ENCODE data around the gene DOK7. TPM values are rescaled to one million over a fixed set of nuclear protein-coding genes. Genes with fewer than 3 reads are reported as not detected.

DOK7 gene, protein sequence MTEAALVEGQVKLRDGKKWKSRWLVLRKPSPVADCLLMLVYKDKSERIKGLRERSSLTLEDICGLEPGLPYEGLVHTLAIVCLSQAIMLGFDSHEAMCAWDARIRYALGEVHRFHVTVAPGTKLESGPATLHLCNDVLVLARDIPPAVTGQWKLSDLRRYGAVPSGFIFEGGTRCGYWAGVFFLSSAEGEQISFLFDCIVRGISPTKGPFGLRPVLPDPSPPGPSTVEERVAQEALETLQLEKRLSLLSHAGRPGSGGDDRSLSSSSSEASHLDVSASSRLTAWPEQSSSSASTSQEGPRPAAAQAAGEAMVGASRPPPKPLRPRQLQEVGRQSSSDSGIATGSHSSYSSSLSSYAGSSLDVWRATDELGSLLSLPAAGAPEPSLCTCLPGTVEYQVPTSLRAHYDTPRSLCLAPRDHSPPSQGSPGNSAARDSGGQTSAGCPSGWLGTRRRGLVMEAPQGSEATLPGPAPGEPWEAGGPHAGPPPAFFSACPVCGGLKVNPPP
- total RNA-seq, result not detected
- long read RNA-seq, result 0 reads

DNA sequence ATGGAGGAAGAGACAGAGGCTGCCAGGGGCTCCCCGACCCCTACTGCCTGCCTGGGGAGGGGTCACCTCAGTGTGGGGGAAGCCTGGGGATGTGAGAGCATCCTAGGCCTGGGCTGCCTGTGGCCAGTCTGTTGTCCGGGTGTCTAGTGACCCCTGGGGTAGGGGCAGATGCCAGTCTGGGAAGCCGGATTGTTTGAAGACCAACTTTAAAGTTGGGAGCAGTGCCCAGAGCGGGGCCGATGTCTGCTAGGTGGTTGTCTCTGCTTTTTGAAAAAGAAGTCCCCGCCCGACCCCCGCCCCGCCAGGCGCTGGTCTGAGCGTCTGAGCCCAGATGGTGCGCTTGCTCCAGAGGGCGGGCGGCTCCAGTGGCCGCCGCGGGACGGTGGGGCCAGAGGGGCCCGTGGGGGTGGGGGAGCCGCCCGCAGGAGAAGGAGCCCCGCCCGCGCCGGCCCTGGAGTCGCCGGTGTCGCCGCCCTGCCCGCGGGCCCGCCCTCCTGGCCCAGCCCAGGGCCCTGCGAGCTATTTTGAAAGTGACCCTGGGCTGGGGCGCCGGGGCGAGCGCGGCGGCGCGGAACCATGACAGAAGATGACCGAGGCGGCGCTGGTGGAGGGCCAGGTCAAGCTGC, at the start of gene DOK7:
Gene DOK7 (plus strand): TSS at position 517 of the 626 bp plus-strand sequence. CDS start 70 bp downstream, at position 587.
- no peak for DNase-seq (ENCODE audit: low spot score)

DNA sequence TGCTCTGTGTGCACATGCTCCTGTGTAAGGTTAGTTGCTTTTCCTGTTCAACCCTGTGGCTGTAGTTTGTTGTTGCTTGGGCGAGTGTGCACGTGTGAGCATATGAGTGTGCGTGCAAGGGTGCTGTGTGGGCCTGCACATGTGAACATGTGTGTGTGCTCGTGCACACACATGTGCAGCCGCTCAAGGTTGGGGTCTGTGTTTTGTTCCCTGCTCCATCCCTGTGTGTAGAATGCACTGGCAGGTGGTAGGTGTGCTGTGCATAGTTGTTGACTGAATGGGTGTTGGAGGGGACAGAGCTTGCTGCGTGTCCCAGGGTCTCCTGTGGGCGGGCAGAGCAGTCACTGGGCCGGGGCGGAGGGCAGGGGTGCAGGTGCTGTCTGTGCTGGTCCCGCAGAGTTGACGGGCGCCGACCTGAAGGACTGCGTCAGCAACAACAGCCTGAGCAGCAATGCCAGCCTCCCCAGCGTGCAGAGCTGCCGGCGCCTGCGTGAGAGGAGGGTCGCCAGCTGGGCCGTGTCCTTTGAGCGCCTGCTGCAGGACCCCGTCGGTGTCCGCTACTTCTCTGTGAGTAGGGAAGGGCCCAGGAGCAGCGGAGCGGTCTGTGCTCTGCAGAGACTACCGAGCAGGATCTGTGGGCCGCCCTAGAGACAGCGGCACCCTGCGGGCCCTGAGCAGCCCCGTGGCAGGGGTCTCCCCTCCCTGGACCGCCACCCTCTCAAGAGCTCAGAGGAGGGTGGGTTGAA, 49.3 kb upstream of the DOK7 start:
- peak; percentile 83 for DNase-seq (ENCODE audit: low spot score)

DNA sequence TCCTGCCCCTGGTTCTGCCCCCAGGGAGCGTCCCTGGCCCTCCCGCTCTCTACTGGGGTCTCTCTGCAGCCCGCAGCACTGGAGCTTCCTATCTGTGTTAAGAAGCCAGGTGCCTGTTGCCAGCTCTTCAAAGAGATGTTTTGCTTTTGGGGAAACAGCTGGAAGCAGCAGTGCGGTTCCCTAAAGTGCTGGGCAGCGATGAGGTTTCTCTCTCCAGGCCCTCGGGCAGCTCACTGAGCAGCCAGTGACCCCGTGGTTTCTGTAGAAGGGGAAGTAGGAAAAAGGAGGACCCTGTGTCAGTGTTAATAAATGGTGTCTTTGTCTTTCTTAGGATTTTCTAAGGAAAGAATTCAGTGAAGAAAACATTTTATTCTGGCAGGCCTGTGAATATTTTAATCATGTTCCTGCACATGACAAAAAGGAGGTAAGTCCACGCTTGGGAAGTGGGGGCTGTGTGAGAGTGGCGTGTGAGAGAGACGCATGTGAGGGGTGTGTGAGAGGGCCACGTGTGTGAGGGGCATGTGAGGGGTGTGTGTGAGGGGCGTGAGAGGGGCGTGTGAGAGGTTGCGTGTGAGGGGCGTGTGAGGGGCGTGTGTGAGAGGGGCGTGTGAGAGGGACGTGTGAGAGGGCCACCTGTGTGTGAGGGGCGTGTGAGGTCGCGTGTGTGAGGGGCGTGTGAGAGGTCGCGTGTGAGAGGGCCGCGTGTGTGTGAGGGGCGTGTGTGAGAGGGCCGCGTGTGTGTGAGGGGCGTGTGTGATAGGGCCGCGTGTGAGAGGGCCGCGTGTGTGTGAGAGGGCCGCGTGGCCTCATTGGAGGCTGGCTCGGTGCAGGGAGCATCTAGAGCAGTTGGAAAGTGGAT, 48.5 kb upstream of the DOK7 start:
- DNase-seq (ENCODE audit: low spot score), result peak; percentile 55

DNA sequence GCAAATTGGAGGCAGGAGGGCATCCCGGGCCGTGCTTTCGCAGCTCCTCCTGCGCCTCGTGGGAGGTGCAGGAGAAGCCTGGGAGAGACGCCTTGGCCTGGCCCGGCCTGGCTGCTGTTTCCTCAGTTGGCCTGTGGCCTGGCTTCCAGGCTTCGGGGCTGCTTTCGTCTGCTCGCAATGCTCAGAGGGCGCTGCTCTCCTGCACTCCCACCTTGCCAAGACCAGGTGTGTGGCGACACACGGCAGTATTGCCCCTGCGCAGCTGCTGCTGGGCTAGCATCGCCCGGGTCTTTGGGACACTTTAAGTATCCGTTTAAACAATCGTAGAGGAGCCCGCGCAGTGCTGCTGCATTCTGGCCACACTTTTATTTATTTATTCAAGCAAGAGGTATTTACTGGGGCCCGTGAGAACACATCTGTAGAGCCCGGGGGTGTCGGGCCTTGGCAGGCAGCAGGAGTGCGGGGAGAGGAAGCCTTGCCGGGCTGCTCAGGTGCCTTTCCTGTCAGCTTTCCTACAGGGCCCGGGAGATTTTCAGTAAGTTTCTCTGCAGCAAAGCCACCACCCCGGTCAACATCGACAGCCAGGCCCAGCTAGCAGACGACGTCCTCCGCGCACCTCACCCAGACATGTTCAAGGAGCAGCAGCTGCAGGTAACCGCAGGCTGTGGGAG, 47.5 kb upstream of the DOK7 start:
- DNase-seq (ENCODE audit: low spot score), result peak; percentile 89

DNA sequence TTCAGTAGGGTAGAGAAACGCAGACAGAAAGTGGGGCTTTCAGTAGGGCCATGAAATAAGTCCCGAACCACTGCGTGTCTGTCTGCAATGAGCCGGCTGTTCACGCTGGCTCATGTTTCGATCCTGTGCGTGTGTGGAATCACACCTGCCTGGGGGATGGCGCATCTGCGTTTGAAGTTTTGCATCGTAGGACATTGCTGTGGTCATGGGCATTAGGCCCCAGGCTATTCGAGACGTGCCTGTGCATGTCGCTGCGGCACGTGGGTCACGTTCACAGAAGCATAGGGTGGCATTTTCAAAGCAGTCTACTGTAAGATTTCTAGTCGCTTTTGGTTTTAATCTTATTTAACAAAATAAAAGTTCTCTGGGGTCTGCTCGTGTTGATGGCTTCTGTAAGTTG, 46.8 kb upstream of the DOK7 start:
- DNase-seq (ENCODE audit: low spot score), result no peak

DNA sequence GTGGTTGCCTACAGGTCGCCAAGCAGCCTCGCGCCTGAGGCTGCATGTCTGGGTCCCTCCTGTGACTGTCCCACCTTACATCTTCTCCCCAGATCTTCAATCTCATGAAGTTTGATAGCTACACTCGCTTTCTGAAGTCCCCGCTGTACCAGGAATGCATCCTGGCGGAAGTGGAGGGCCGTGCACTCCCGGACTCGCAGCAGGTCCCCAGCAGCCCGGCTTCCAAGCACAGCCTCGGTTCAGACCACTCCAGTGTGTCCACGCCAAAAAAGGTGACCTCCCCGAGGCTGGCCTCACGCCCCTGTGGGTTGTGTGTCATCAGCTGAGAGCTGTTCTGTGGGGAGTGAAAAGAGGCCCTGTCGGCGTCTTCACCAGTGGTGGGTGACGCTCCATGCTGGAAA, 46.3 kb upstream of the DOK7 start:
- no peak for DNase-seq (ENCODE audit: low spot score)

DNA sequence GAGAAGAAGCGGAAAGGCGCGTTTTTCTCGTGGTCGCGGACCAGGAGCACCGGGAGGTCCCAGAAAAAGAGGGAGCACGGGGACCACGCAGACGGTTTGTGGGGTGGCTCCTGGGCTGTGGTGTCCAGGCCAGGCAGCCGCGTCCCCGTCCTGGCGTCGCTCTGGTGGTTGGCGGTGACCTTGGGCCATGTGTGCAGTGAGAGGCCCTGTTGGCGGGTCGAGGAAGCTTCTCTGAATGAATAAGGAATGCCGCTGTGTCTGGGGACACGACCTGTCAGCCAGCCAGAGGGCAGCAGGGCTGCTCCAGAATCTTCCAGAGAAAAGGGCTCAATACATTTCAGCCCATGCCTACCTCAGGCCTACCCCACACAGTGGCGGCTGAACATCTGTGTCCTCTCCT, 45.7 kb upstream of the DOK7 start:
- no peak for DNase-seq (ENCODE audit: low spot score)

DNA sequence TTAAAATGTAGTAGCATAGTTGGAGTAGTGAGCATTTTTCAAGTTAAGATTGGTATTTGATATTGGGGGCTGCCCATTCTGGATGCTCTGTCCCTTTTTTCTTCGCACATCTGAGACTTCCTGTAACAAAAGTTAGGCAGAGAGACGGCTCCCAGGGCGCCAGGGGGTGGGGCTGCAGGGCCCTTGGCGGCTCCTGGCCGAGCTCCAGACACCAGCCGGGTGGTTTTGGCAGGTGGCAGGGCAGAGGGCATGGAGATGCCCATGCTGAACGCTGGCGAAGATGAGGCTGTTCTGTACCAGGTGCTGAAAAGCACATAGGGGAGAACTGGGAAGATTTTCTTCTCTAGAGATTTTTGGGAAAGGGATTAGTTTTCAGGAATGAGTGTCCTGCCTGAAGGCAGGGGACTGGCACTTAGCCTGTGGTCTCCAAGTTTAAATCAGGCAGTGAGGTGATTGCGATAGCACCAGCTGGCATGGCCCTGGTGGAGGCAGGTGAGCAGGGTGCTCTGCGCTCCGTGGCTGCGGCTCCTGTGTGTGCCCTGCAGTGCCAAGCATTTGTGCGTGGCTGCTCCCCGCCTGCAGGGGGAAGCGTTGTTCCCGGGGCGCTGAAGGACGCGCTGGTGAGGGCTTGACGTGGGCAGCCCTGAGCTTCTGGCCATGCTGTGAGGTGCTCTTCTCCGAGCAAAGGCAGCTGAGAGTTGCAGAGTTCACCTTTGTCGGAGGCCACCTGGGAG, 44.9 kb upstream of the DOK7 start:
- no peak for DNase-seq (ENCODE audit: low spot score)

DNA sequence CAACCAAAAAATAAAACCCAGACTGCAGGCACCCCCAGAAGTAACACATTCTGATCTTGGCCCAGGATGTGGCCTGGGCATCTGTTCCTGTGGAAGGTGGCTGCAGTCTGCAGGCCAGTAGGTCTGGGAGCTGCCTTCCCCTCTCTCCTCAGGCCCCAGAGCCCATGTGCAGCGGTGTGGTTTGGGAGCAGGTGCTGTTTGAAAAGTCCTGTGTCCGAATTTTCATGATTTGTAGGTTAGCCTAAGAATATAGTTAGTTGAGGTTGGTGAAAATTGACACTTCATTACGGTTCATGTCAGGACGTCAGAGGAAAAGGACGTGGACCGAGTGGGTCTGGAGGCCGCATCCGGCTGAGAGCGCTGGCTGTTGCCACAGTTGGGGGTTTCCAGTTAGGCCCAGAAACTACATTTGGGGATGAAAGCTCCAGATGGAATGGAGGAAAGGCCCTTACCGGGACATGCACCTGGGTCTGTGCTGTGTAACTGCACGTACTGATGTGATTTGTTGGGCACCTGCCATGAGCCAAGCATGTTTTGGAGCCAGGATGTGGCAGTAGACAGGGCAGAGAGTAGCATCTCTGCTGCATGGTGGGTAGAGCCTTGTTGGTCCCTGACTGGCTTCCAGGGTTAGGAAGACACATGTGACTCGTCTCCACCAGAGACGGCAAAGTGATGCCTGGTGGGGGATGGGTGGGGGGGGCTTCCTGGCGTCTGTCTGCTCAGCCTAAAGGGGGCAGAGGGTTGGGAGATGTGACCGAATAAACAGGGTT, 43.1 kb upstream of the DOK7 start:
- DNase-seq (ENCODE audit: low spot score), result no peak

DNA sequence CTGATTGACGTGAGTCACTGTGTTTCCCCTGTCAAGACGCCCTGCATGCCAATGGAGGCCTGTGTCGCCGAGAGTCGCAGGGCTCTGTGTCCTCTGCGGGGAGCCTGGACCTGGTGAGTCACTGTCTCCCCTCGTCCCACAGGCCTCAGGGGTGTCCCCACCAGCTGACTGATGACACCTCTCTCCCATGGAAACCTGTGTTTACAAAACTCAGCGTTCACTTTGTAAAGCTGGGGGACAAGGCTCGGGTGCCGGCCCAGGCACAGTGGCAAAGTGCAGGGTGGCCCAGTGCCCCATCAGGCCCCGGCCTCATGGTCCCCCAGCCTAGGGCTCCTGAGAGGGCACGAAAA, 42.5 kb upstream of the DOK7 start:
- no peak for DNase-seq (ENCODE audit: low spot score)

DNA sequence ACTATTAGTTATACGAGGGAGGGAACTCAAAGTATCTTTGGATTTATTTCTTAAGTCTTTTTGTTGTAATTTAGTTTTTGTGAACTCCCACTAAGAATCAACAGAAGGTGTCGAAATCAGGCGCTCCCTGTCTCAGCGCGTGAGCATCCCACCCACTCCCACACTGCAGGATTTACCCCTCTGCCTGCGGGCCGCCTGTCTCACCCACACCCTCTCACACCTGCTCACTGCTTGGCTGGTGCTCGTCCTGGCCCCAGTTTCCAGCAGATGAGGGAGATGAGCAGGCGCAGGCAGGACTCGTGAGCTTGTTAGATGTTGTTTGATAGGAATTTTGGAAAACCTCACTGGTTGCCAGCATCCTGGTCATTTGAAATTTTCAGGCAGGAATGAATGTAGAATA, 42.1 kb upstream of the DOK7 start:
- DNase-seq (ENCODE audit: low spot score), result no peak

DNA sequence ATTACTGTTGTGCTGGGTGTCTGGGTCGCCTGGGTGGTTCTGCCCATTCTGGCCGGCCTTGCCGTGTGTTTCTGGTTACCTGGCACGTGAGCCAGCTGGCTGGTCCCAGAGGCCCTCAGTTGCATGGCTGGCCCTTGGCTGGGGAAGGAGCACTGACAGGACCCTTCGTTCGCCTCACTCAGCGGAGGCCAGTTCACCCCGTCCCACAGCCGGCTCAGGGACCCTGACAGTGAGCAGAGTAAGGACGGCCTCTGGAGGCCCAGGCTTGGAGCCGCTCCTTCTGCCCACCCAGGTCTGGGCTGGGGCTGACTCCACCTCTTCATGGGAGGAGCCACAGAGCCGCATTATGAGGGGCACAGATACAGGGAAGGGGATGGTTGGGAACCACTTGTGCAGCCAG, 41.6 kb upstream of the DOK7 start:
- no peak for DNase-seq (ENCODE audit: low spot score)

DNA sequence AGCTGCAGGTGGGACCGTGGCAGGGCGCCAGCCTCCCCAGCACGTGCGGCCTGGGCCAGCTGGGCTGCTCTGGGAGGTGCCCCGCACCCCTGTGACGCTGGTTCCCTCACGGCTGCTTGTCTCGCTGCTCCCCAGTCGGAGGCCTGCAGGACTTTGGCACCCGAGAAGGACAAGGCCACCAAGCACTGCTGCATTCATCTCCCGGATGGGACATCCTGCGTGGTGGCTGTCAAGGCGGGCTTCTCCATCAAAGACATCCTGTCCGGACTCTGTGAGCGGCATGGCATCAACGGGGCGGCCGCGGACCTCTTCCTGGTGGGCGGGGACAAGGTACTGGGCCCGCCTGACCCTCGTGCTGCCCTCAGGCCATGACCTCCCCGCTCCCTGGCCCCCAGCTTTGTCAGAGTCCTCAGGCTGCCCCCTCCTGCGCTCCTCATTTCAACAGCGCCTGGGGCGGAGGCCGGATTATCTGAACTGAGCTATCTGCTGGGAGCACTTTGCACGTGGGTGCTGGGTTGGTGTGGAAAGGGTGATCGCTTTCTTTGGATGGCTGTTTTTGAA, 40.8 kb upstream of the DOK7 start:
- DNase-seq (ENCODE audit: low spot score), result no peak

DNA sequence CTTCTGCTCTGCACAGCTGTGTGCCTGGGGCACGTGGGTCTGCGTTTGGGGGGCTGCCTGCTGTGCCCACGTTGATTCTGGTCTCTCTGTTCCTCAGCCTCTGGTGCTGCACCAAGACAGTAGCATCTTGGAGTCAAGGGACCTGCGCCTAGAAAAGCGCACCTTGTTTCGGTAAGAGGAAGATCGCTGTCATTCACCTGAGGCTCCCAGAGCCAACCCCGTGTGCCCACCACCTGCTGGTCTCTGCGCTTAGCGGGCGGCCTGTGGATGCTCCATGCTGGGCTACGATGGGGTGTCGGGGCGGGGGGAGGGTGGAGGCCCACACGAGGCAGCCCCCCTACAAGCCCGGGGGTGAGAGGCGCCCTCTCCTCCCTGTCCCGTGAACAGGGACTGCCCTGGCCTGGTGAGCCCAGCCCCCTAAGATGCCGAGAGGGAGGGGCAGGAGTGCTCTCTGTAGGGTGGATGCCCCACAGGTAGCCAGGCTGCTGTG, 40.3 kb upstream of the DOK7 start:
- no peak for DNase-seq (ENCODE audit: low spot score)

DNA sequence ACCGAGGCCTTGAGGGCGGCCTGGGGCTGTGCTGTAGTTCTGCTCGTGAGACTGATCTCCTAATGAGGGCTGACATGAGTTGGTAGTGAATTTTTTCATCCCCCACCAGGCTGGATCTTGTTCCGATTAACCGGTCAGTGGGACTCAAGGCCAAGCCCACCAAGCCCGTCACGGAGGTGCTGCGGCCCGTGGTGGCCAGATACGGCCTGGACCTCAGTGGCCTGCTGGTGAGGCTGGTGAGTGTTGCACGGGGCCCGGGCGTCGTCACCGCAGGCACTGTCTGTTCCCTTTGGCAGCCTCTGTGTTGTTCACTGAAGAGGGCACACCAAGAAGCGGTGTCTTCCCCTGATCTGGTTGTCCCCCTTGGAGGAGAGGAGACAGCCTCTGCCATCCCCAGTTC, 39.7 kb upstream of the DOK7 start:
- DNase-seq (ENCODE audit: low spot score), result no peak

DNA sequence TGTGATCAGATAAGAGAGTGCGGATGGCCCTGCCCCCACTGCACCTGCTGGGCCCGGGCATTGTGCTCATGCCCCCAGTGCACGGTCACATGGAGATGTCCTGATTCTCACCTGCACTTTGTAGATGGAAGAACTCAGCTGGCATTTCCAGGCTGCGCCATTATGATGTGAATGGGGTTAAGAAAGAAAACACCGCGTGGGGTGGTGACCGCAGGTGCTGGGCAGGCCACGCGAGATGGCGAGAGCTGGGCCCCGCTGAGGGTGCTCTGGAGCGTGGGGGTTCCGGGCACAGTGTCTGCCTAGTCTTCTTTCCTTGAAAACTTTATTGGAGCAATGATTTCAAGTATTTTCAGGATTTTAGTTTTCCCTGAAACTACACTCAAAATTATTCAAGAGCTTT, 39.2 kb upstream of the DOK7 start:
- no peak for DNase-seq (ENCODE audit: low spot score)

DNA sequence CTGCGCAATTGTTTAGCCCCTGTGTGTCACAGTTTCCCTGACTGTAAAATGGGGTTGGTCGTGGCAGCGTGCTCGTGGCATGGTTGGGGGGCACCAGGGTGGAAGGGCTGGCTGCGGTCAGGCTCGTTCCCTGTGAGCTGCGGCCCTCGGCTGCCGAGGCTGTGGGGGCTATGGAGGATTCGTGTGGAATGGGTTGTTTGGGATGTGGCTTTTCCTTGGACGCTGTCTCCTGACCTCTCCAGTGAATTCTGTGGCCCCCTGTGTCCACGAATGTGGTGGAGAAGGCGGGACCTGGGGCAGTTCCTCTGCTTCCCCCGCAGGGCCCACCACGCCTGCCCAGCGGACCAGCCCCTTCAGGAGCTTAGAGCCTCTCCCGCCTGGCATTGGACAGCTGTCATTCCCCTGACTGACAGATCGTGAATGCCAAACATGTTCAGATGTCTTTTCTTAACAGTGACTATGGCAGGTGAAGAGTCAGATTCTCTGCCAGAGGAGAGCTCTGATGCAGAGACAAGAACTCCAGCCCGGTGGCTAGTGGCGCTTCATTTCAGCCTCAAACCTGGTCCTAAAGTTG, 38.5 kb upstream of the DOK7 start:
- no peak for DNase-seq (ENCODE audit: low spot score)

DNA sequence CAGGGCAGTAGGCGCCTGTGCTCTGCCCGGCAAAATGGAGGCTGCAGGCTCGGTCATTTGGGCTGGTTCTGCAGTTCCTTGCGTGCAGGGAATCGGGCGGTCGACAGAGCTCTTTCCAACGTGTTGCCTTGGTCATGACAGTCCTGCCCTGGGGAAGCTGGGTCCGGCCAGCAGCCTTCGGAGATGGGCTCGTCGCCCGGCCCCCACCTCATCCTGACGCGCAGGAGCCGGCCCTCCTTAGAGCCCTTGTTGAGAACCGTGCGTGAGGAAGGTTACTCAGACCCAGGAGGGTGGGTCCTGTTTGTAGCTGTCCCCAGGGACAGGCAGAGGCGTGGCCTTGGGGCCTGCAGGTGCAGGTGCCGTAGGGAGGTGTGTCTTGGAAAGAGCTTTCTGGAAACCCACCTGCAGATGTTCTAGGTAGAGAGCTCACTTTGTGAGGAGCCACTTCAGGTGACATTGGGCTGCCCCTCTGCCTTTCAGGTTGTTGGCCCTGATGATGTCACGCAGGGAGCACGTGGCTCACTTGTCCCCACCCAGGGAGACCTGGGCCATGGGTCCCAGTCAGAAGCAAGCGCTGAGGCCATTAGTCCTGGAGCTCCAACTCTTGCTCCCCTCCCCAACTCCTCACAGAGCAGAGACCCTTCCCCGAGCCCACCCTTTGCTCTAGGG, 36.5 kb upstream of the DOK7 start:
- no peak for DNase-seq (ENCODE audit: low spot score)

Data from mesenteric fat pad (tissue), 1 donor.